Panc1 (cell line): ENCODE measurements around the gene BEGAIN. TPM values are rescaled to one million over a fixed set of nuclear protein-coding genes. Genes with fewer than 3 reads are reported as not detected.
A peak's percentile ranks its signal among the peaks of the same experiment; 100 is the strongest.

ENCODE experiments used
- ATAC-seq: fragments of 200-7000 bp; cut with Tn5 transposase; 2 replicates; pipeline ENCODE4 v1.9.1; 2020; ENCODE audit warnings: mild to moderate bottlenecking, moderate library complexity
- BruUV-seq: library from RNA; stranded (reverse); fragments of 400-500 nt; replicated peaks from 2 replicates; lab custom pipeline; 2021; lab: Mats Ljungman, UMichigan
- CTCF ChIA-PET: fragments of 300-600 bp; sonication (Branson Sonifier 250); formaldehyde crosslinking; loops from one replicate; lab custom pipeline; 2022; ENCODE audit warnings: antibody characterized with exemption; lab: Charles Lee
- POLR2A ChIA-PET: fragments of 300-600 bp; sonication (Branson Sonifier 250); formaldehyde crosslinking; loops from one replicate; lab custom pipeline; 2022; ENCODE audit warnings: antibody characterized with exemption; lab: Charles Lee
- DNase-seq: peaks from one replicate; pipeline ENCODE4 v3.0.0-alpha.2; 2010; ENCODE audit warnings: low read depth, low spot score
- H3K27ac ChIP-seq: 2 replicates; pipeline ENCODE4 v1.5.1; 2011; ENCODE audit warnings: mild to moderate bottlenecking, low read length, inconsistent platforms
- H3K27me3 ChIP-seq: fragments of 200-500 bp; sonication (Bioruptor generic); 2 replicates; pipeline ENCODE4 v1.6.0; 2014; ENCODE audit warnings: low read length, inconsistent platforms; ENCODE audit not compliant: control insufficient read depth, insufficient read depth
- H3K36me3 ChIP-seq: fragments of 200-500 bp; sonication (Bioruptor generic); 2 replicates; pipeline ENCODE4 v1.5.1; 2014; ENCODE audit warnings: inconsistent platforms, mild to moderate bottlenecking, low read length, moderate library complexity; ENCODE audit not compliant: control insufficient read depth, insufficient read depth
- H3K4me1 ChIP-seq: 2 replicates; pipeline ENCODE4 v1.5.1; 2011; ENCODE audit warnings: inconsistent platforms, mild to moderate bottlenecking, low read length, moderate library complexity; ENCODE audit not compliant: control insufficient read depth, insufficient read depth
- H3K4me3 ChIP-seq, 2 experiments: 2 replicates each; pipeline ENCODE4 v1.5.1; 2011 to 2012; ENCODE audit warnings: low read depth in 2 of 2, low read length in 2 of 2, mild to moderate bottlenecking in 2 of 2, inconsistent platforms in 1 of 2, moderate library complexity in 1 of 2
- H3K9me3 ChIP-seq: fragments of 200-500 bp; sonication (Bioruptor generic); 2 replicates; pipeline ENCODE4 v1.5.1; 2014; ENCODE audit warnings: low read depth, mild to moderate bottlenecking, inconsistent platforms, low read length, moderate library complexity; ENCODE audit not compliant: control insufficient read depth, insufficient read depth
- POLR2AphosphoS5 ChIP-seq: IDR thresholded peaks from 2 replicates; pipeline ENCODE4 v1.6.1; 2012; ENCODE audit warnings: mild to moderate bottlenecking, low read depth, low read length, moderate library complexity
- SIN3A ChIP-seq: IDR thresholded peaks from 2 replicates; pipeline ENCODE4 v1.6.1; 2012; ENCODE audit warnings: low read depth, mild to moderate bottlenecking, low read length, moderate library complexity, borderline replicate concordance; ENCODE audit not compliant: insufficient read depth
- TCF7L2 ChIP-seq: IDR thresholded peaks from 2 replicates; pipeline ENCODE4 v1.6.1; 2011; ENCODE audit warnings: mild to moderate bottlenecking, low read depth, low read length, inconsistent platforms
- in situ Hi-C: cut with HindIII; loops from 2 replicates; pipeline ENCODE4 v1.10.0; 2016; ENCODE audit warnings: low sequenced_read_pairs, low pct_unique_long_range_greater_than_20kb
- intact Hi-C: fragments of 100-400 bp; cut with micrococcal nuclease; formaldehyde crosslinking; loops from one replicate; pipeline ENCODE4 v1.10.0; 2022; ENCODE audit not compliant: unreplicated experiment
- total RNA-seq: library from RNA; stranded (reverse); gene quantifications from one replicate; pipeline ENCODE4 v1.2.1, GENCODE V29; 2021; ENCODE audit not compliant: unreplicated experiment
- TF ChIP-seq, protein P1 (sequence below), 2 experiments: IDR thresholded peaks; 2 replicates each; pipeline ENCODE4 v1.6.1; 2011 to 2012; ENCODE audit warnings: low read depth in 2 of 2, control low read depth in 1 of 2, low read length in 1 of 2, mild to moderate bottlenecking in 1 of 2, moderate library complexity in 1 of 2; ENCODE audit not compliant: insufficient read depth in 1 of 2
- TF ChIP-seq, protein P2 (sequence below): fragments of 450-650 bp; IDR thresholded peaks from 2 replicates; pipeline ENCODE4 v1.5.1; 2017; ENCODE audit warnings: mild to moderate bottlenecking

Gene BEGAIN
- total RNA-seq, 1 experiment from 2014 or later, result 26.5 TPM

DNA sequence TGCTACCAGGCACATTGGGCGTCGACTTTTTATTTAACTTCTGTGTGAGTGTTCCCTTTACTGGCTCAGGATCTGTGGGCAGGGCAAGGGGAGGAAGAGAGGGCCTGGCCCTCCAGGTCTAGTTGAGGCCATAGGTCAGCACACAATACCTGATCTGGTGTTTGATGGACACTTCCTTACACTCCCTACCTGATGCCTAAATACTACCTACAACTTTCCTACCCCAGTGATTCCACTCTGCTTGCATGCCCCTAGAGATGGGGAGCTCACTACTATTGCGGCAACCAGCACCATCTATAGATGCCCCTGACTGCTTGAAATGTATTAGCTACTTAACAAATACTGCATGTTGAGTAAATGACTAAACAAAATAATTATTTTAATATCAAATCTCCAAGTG is 20.8 kb upstream of the BEGAIN start:
- intact Hi-C loops (no loop called here), in situ Hi-C loops (no loop called here)
- peaks cover 4% of the 10 kb centered on the region; the same call in 1 of the 2 replicates for H3K4me1 ChIP-seq
- H3K9me3 ChIP-seq, result no peaks in the 10 kb centered on the region
- no peak overlapping the region for H3K4me3 ChIP-seq
- no peak for TF ChIP-seq SIN3A
- no peak overlapping the region for H3K27ac ChIP-seq
- no peaks in the 10 kb centered on the region for H3K27me3 ChIP-seq
- DNase-seq (no peak), ATAC-seq (no peak)
- no peaks in the 10 kb centered on the region for H3K36me3 ChIP-seq
- BruUV-seq, result no TSS peak
- ChIA-PET CTCF (no interaction called here), POLR2A (no interaction called here)

DNA sequence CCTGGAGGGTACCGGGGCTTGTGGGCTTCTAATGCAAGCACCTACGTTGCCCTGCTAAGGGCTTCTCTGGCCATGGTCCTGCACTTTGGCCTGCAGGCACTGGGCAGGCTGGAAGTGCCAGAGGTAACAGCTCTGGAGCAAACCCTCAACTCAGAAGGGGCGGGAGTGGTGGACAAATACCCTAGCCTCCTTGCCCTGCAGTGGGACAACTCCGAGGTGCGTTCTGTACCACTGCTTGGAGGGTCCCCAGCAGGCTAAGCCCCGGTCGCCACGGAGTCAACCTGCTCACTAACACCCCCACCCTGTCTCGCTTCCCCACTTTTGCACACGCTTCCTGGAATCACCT is 20.4 kb upstream of the BEGAIN start:
- no peaks in the 10 kb centered on the region for H3K9me3 ChIP-seq
- no peaks in the 10 kb centered on the region for H3K36me3 ChIP-seq
- H3K27ac ChIP-seq, result no peak overlapping the region
- H3K27me3 ChIP-seq, result no peaks in the 10 kb centered on the region
- H3K4me3 ChIP-seq, result no peak overlapping the region
- ChIA-PET CTCF (no interaction called here), POLR2A (no interaction called here)
- TF ChIP-seq, protein P1, sequence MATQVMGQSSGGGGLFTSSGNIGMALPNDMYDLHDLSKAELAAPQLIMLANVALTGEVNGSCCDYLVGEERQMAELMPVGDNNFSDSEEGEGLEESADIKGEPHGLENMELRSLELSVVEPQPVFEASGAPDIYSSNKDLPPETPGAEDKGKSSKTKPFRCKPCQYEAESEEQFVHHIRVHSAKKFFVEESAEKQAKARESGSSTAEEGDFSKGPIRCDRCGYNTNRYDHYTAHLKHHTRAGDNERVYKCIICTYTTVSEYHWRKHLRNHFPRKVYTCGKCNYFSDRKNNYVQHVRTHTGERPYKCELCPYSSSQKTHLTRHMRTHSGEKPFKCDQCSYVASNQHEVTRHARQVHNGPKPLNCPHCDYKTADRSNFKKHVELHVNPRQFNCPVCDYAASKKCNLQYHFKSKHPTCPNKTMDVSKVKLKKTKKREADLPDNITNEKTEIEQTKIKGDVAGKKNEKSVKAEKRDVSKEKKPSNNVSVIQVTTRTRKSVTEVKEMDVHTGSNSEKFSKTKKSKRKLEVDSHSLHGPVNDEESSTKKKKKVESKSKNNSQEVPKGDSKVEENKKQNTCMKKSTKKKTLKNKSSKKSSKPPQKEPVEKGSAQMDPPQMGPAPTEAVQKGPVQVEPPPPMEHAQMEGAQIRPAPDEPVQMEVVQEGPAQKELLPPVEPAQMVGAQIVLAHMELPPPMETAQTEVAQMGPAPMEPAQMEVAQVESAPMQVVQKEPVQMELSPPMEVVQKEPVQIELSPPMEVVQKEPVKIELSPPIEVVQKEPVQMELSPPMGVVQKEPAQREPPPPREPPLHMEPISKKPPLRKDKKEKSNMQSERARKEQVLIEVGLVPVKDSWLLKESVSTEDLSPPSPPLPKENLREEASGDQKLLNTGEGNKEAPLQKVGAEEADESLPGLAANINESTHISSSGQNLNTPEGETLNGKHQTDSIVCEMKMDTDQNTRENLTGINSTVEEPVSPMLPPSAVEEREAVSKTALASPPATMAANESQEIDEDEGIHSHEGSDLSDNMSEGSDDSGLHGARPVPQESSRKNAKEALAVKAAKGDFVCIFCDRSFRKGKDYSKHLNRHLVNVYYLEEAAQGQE (IDR thresholded peaks at IDR 0.05; ENCODE audit: insufficient read depth in 1 of 2, low read depth in 2 of 2, low read length in 1 of 2), result 0 out of 4 replicates have a peak, but pooled peaks of 1 of the 2 experiments have one; percentile 30
- TF ChIP-seq SIN3A, result no peak
- TF ChIP-seq POLR2AphosphoS5, result no peak
- no peak for TF ChIP-seq TCF7L2
- TF ChIP-seq, protein P2, sequence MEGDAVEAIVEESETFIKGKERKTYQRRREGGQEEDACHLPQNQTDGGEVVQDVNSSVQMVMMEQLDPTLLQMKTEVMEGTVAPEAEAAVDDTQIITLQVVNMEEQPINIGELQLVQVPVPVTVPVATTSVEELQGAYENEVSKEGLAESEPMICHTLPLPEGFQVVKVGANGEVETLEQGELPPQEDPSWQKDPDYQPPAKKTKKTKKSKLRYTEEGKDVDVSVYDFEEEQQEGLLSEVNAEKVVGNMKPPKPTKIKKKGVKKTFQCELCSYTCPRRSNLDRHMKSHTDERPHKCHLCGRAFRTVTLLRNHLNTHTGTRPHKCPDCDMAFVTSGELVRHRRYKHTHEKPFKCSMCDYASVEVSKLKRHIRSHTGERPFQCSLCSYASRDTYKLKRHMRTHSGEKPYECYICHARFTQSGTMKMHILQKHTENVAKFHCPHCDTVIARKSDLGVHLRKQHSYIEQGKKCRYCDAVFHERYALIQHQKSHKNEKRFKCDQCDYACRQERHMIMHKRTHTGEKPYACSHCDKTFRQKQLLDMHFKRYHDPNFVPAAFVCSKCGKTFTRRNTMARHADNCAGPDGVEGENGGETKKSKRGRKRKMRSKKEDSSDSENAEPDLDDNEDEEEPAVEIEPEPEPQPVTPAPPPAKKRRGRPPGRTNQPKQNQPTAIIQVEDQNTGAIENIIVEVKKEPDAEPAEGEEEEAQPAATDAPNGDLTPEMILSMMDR, result no peak
- ATAC-seq (no peak), DNase-seq (no peak)
- in situ Hi-C loops (no loop called here), intact Hi-C loops (no loop called here)
- peaks cover 4% of the 10 kb centered on the region; the same call in 1 of the 2 replicates for H3K4me1 ChIP-seq
- no TSS peak for BruUV-seq
